H1 (cell line): ENCODE results near the gene LYPD4. TPM values are rescaled to one million over a fixed set of nuclear protein-coding genes. Genes with fewer than 3 reads are reported as not detected.

Experiments
- CTCF ChIA-PET: fragments of 300-600 bp; sonication (Branson Sonifier 250); formaldehyde crosslinking; loops from one replicate; lab custom pipeline; 2021; ENCODE audit not compliant: partially characterized antibody; lab: Charles Lee
- POLR2A ChIA-PET: fragments of 300-600 bp; sonication (Branson Sonifier 250); formaldehyde crosslinking; loops from one replicate; lab custom pipeline; 2021; ENCODE audit warnings: inconsistent platforms; ENCODE audit not compliant: partially characterized antibody; lab: Charles Lee
- DNase-seq, 2 experiments: peaks; one replicate each; pipeline versions ENCODE4 v3.0.0 to v3.0.0-alpha.2; 2010 to 2022; ENCODE audit warnings: low spot score in 2 of 2, low read depth in 1 of 2, mixed read lengths in 1 of 2
- FAIRE-seq: peaks from 2 replicates; lab custom pipeline; 2011; peaks lifted over from hg19 to GRCh38; lab: Jason Lieb, UNC
- H2AFZ ChIP-seq: 2 replicates; pipeline ENCODE4 v1.8.1; 2012; ENCODE audit warnings: low read length, inconsistent platforms
- H2AK5ac ChIP-seq: 2 replicates; pipeline ENCODE4 v1.6.1; 2013; ENCODE audit warnings: low read depth, low read length
- H2BK120ac ChIP-seq: replicated peaks from 2 replicates; pipeline ENCODE3; 2013; ENCODE audit warnings: low read depth, low read length, inconsistent platforms
- H2BK12ac ChIP-seq: 2 replicates; pipeline ENCODE4 v1.6.1; 2013; ENCODE audit warnings: low read depth, low read length
- H2BK15ac ChIP-seq: 2 replicates; pipeline ENCODE4 v1.6.1; 2013; ENCODE audit warnings: low read length
- H2BK20ac ChIP-seq: 2 replicates; pipeline ENCODE4 v1.6.1; 2013; ENCODE audit warnings: low read length
- H2BK5ac ChIP-seq: 2 replicates; pipeline ENCODE4 v1.6.1; 2013; ENCODE audit warnings: low read depth, low read length
- H3K14ac ChIP-seq: 2 replicates; pipeline ENCODE4 v1.6.1; 2013; ENCODE audit warnings: inconsistent platforms; ENCODE audit not compliant: insufficient read length
- H3K18ac ChIP-seq: 2 replicates; pipeline ENCODE4 v1.6.1; 2013; ENCODE audit warnings: low read length; ENCODE audit errors: extremely low read depth
- H3K23ac ChIP-seq: 2 replicates; pipeline ENCODE4 v1.6.1; 2013; ENCODE audit warnings: inconsistent platforms; ENCODE audit not compliant: insufficient read length
- H3K23me2 ChIP-seq: 2 replicates; pipeline ENCODE4 v1.6.1; 2013; ENCODE audit warnings: low read depth, low read length
- H3K27ac ChIP-seq: 2 replicates; pipeline ENCODE4 v1.6.1; 2011; ENCODE audit warnings: low read depth, low read length, inconsistent platforms
- H3K27me3 ChIP-seq, 4 experiments: replicated peaks in 1 of 4; 1 replicate in 1 of 4; 2 replicates in 3 of 4; pipeline versions ENCODE4 v1.6.1 to v1.8.1; 2011 to 2013; ENCODE audit warnings: low read length in 3 of 4, mild to moderate bottlenecking in 3 of 4, inconsistent platforms in 2 of 4, mixed read lengths in 2 of 4, moderate library complexity in 1 of 4; ENCODE audit not compliant: control insufficient read depth in 3 of 4, insufficient read depth in 3 of 4; ENCODE audit errors: extremely low read depth in 1 of 4
- H3K36me3 ChIP-seq, 4 experiments: 2 replicates each; pipeline versions ENCODE4 v1.6.1 to v1.8.1; 2011 to 2013; ENCODE audit warnings: mild to moderate bottlenecking in 4 of 4, low read length in 3 of 4, moderate library complexity in 2 of 4, control low read depth in 1 of 4, inconsistent platforms in 1 of 4; ENCODE audit not compliant: insufficient read depth in 4 of 4, control insufficient read depth in 2 of 4
- H3K4ac ChIP-seq: replicated peaks from 2 replicates; pipeline ENCODE3; 2013; ENCODE audit warnings: low read length, low read depth, mixed read lengths, inconsistent platforms; ENCODE audit not compliant: insufficient read length
- H3K4me1 ChIP-seq, 4 experiments: replicated peaks in 1 of 4; 1 replicate in 1 of 4; 2 replicates in 3 of 4; pipeline versions ENCODE4 v1.6.1 to v1.8.1; 2011 to 2013; ENCODE audit warnings: low read length in 3 of 4, inconsistent platforms in 2 of 4, mixed read lengths in 1 of 4; ENCODE audit not compliant: insufficient read depth in 4 of 4, control insufficient read depth in 3 of 4
- H3K4me2 ChIP-seq, 2 experiments: 2 replicates each; pipeline versions ENCODE4 v1.6.1 to v1.8.1; 2011 to 2013; ENCODE audit warnings: low read depth in 2 of 2, low read length in 2 of 2, control low read depth in 1 of 2, inconsistent platforms in 1 of 2, mild to moderate bottlenecking in 1 of 2; ENCODE audit not compliant: insufficient read depth in 1 of 2
- H3K4me3 ChIP-seq, 4 experiments: fragments of 200-600, 300-600 bp in 1 of 4; sonication (generic), shearing (Covaris generic), sonication (Bioruptor Twin) in 1 of 4; 2 replicates each; pipeline versions ENCODE4 v1.5.1 to v1.8.1; 2011 to 2016; ENCODE audit warnings: low read length in 4 of 4, low read depth in 3 of 4, control low read depth in 2 of 4, inconsistent platforms in 2 of 4, mild to moderate bottlenecking in 2 of 4, mixed read lengths in 1 of 4, moderate library complexity in 1 of 4; ENCODE audit not compliant: insufficient read depth in 2 of 4; ENCODE audit errors: extremely low read depth in 1 of 4
- H3K56ac ChIP-seq: replicated peaks from 2 replicates; pipeline ENCODE3; 2013; ENCODE audit warnings: low read depth, mild to moderate bottlenecking, mixed read lengths, low read length, inconsistent platforms; ENCODE audit not compliant: insufficient read length
- H3K79me1 ChIP-seq: 2 replicates; pipeline ENCODE4 v1.6.1; 2013; ENCODE audit warnings: low read depth, low read length, control low read depth
- H3K79me2 ChIP-seq, 2 experiments: 2 replicates each; pipeline versions ENCODE4 v1.6.1 to v1.8.1; 2012 to 2013; ENCODE audit warnings: low read length in 2 of 2, mild to moderate bottlenecking in 2 of 2, inconsistent platforms in 1 of 2; ENCODE audit not compliant: insufficient read depth in 2 of 2, control insufficient read depth in 1 of 2
- H3K9ac ChIP-seq, 4 experiments: replicated peaks in 1 of 4; 1 replicate in 1 of 4; 2 replicates in 3 of 4; pipeline versions ENCODE4 v1.6.1 to v1.8.1; 2011 to 2013; ENCODE audit warnings: low read depth in 3 of 4, low read length in 3 of 4, control low read depth in 2 of 4, mild to moderate bottlenecking in 2 of 4, moderate library complexity in 2 of 4, inconsistent platforms in 1 of 4; ENCODE audit errors: extremely low read depth in 1 of 4
- H3K9me3 ChIP-seq, 2 experiments: 2 replicates each; pipeline versions ENCODE4 v1.6.1 to v1.8.1; 2012 to 2013; ENCODE audit warnings: mild to moderate bottlenecking in 2 of 2, moderate library complexity in 2 of 2, control low read depth in 1 of 2, inconsistent platforms in 1 of 2, low read depth in 1 of 2, low read length in 1 of 2, mixed read lengths in 1 of 2; ENCODE audit not compliant: insufficient read depth in 2 of 2
- H4K20me1 ChIP-seq, 2 experiments: replicated peaks in 1 of 2; 2 replicates each; pipeline versions ENCODE3 to v1.8.1; 2011 to 2013; ENCODE audit warnings: inconsistent platforms in 2 of 2, low read length in 2 of 2, mild to moderate bottlenecking in 1 of 2; ENCODE audit not compliant: insufficient read depth in 2 of 2, control insufficient read depth in 1 of 2
- H4K5ac ChIP-seq: 2 replicates; pipeline ENCODE4 v1.6.1; 2013; ENCODE audit warnings: low read length, low read depth, mixed read lengths, inconsistent platforms; ENCODE audit not compliant: insufficient read length
- H4K8ac ChIP-seq: 2 replicates; pipeline ENCODE4 v1.8.0; 2013; ENCODE audit warnings: mild to moderate bottlenecking, moderate library complexity, low read length, inconsistent platforms; ENCODE audit not compliant: insufficient read depth; ENCODE audit errors: extremely low read depth
- H4K91ac ChIP-seq: replicated peaks from 2 replicates; pipeline ENCODE3; 2013; ENCODE audit warnings: low read length, mixed read lengths, inconsistent platforms; ENCODE audit not compliant: insufficient read length
- CTCF ChIP-seq, 3 experiments: IDR thresholded peaks; 1 replicate in 2 of 3; 2 replicates in 1 of 3; pipeline versions ENCODE4 v1.5.1 to v1.6.1; 2011; ENCODE audit warnings: low read length in 3 of 3, mild to moderate bottlenecking in 3 of 3, inconsistent platforms in 2 of 3, low read depth in 1 of 3, moderate library complexity in 1 of 3; ENCODE audit not compliant: insufficient read depth in 1 of 3; ENCODE audit errors: control extremely low read depth in 1 of 3
- POLR2A ChIP-seq, 2 experiments: IDR thresholded peaks; 1 replicate in 1 of 2; 2 replicates in 1 of 2; pipeline ENCODE4 v1.6.1; 2011; ENCODE audit warnings: low read depth in 2 of 2, low read length in 2 of 2, mild to moderate bottlenecking in 2 of 2; ENCODE audit errors: control extremely low read depth in 1 of 2
- RAD21 ChIP-seq, 2 experiments: IDR thresholded peaks in 1 of 2; conservative IDR thresholded peaks in 1 of 2; 2 replicates each; pipeline ENCODE4 v1.6.1; 2011; ENCODE audit warnings: low read depth in 2 of 2, low read length in 2 of 2, improper control_type of control experiment in 1 of 2, inconsistent platforms in 1 of 2, mild to moderate bottlenecking in 1 of 2, moderate library complexity in 1 of 2
- TAF1 ChIP-seq: IDR thresholded peaks from 2 replicates; pipeline ENCODE4 v1.6.1; 2011; ENCODE audit warnings: mild to moderate bottlenecking, low read depth, low read length
- WGBS, 2 experiments: shearing (Covaris generic) in 1 of 2; methylation state at CpG; one replicate each; pipeline versions ENCODE4 v1.1.6 to v1.1.7; 2013 to 2015; ENCODE audit warnings: low lambda C conversion rate in 2 of 2, mixed read lengths in 2 of 2, inconsistent platforms in 1 of 2, low coverage in 1 of 2, missing lambda C conversion rate in 1 of 2; ENCODE audit not compliant: insufficient replicate concordance in 2 of 2, insufficient coverage in 1 of 2, insufficient read length in 1 of 2; ENCODE audit errors: extremely low coverage in 1 of 2, missing lambda C conversion rate in 1 of 2; 5-methylcytosine and 5-hydroxymethylcytosine counted together
- polyA plus RNA-seq, 7 experiments: library from polyadenylated mRNA; depleted of rRNA in 3 of 7; stranded (reverse) in 5 of 7; unstranded in 2 of 7; fragments of >200 nt in 5 of 7; fragments of 200-250 nt in 2 of 7; gene quantifications; 1 replicate in 5 of 7; 2 replicates in 1 of 7; 4 replicates in 1 of 7; pipeline versions ENCODE4 v1.2.1 to v1.2.3, GENCODE V29; 2011 to 2013; ENCODE audit warnings: missing spikeins in 2 of 7, mixed read lengths in 2 of 7
- total RNA-seq: library from RNA; stranded (reverse); fragmentation: NEBNext Ultra II Directional; extraction: Animal tissue kit (Norgen Biotek cat#: 25700); gene quantifications from 2 replicates; pipeline ENCODE4 v1.2.1, GENCODE V29; 2021

Gene LYPD4
- total and polyA plus RNA-seq, 2 of the 8 experiments (the other 6 are each of a cell fraction or from before 2014, with no cell fraction given): 0.06 TPM; not detected in 1

- Histone ChIP-seq H3K27me3 (no peaks in the 10 kb centered on the region), H2BK12ac (no peak overlapping the region), H3K36me3 (peaks cover 31 to 38% (median 34%) of the 10 kb centered on the region in 4 experiments), H4K5ac (no peak overlapping the region), H3K23ac (no peak overlapping the region), H3K18ac (no peak overlapping the region), H2BK5ac (no peak overlapping the region; the same call in 1 of the 2 replicates), H2BK120ac (no peak overlapping the region), H3K56ac (no peak overlapping the region), H2AFZ (no peak overlapping the region), H2BK15ac (no peak overlapping the region), H3K4ac (no peak overlapping the region), H3K9ac (peak overlapping the region in 1 of 4 experiments; percentile 2; a peak in 1 of 7 replicates), H2AK5ac (no peak overlapping the region), H3K4me2 (peak overlapping the region; percentile 36 to 92; a peak in 3 of 4 replicates), H3K23me2 (peaks cover 6% of the 10 kb centered on the region), H4K91ac (no peak overlapping the region), H3K79me1 (peaks cover 13% of the 10 kb centered on the region), H4K20me1 (peaks cover 11 to 16% of the 10 kb centered on the region in 2 experiments), H4K8ac (no peak overlapping the region), H3K79me2 (peaks cover 22 to 41% of the 10 kb centered on the region in 2 experiments), H3K14ac (no peak overlapping the region), H3K9me3 (no peaks in the 10 kb centered on the region), H3K27ac (no peak overlapping the region; the same call in 1 of the 2 replicates), H3K4me1 (peaks cover 3 to 22% (median 12%) of the 10 kb centered on the region in 4 experiments), H2BK20ac (no peak overlapping the region), H3K4me3 (peak overlapping the region in 3 of 4 experiments; percentile 3 to 99 (median 48); a peak in 5 of 8 replicates)
- FAIRE-seq (peak; percentile 90), DNase-seq (no peak)
- POLR2A ChIA-PET: interaction anchor here (0.7 to 7.9 kb wide), 18 partner anchors 9 to 1199 kb away, joined by 3 to 200 read pairs (median 6); partner anchors contain the start of genes ARHGEF1, CD79A and DMAC2
- TF ChIP-seq POLR2A (IDR thresholded peaks at IDR 0.05; ENCODE audit: control extremely low read depth in 1 of 2, low read depth in 2 of 2, low read length in 2 of 2): peak in 1 of 2 experiments; percentile 24; a peak in 2 of 3 replicates
- TF ChIP-seq CTCF (IDR thresholded peaks at IDR 0.05; ENCODE audit: control extremely low read depth in 1 of 3, insufficient read depth in 1 of 3, low read depth in 1 of 3, low read length in 3 of 3): no peak
- peak; percentile 60; the same call in 1 of the 2 replicates for TF ChIP-seq TAF1
- TF ChIP-seq RAD21 (IDR thresholded peaks at IDR 0.05 in 1 of 2, conservative IDR thresholded peaks at IDR 0.05 in 1 of 2; ENCODE audit: low read depth in 2 of 2, low read length in 2 of 2): peak in 1 of 2 experiments; percentile 25; a peak in 3 of 4 replicates
- WGBS, 2 experiments: 8% methylated on average over 8 of the region's 8 CpGs; no CpG with 5 or more reads in 1 of the 2 experiments
- CTCF ChIA-PET: interaction anchor here (1.0 to 2.7 kb wide), 7 partner anchors 9 to 106 kb away, joined by 3 to 12 read pairs (median 5); partner anchors contain the start of gene RABAC1
Observed at GRCh38 chr19:41859213-41859617, 14.7 kb upstream of the LYPD4 start.
